GM19463 (cell line): ENCODE results near the gene PIRT.

Experiments
- ATAC-seq: cut with Tn5 transposase; IDR thresholded peaks from one replicate; pipeline ENCODE4 v1.9.1; 2021; ENCODE audit warnings: mild to moderate bottlenecking, moderate library complexity; ENCODE audit not compliant: unreplicated experiment

Gene PIRT

GRCh38 chr17:10821770-10822169 is 16.1 kb downstream of the PIRT start:
- ATAC-seq: no peak

- ATAC-seq: no peak
Measured at GRCh38 chr17:10821054-10821453, 16.8 kb downstream of the PIRT start.

DNA sequence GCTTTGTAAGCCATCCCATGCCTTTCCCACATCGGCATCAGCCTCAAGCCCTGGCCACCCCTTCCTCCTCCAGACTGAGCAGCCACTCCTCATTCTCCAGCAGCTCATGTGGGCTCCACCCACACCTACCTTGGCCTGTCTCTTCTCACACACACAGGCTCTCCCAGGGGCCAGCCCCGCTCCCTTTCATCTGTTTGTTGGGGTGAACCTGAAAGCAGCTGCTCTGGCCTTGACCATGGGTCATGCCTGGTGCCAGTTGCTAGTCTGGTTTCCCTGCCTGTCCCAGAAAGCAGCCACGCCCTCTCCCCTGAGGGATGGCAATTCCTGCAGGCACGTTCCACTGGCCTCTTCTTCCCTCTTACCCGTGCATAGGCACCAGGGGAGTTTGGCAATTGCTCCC is 22.6 kb downstream of the PIRT start:
- ATAC-seq: no peak

GRCh38 chr17:10814075-10814474 is 23.8 kb downstream of the PIRT start:
- no peak for ATAC-seq

GRCh38 chr17:10812674-10813073 is 25.2 kb downstream of the PIRT start:
- no peak for ATAC-seq

- ATAC-seq: no peak
Measured at GRCh38 chr17:10809605-10810004, 28.3 kb downstream of the PIRT start.

DNA sequence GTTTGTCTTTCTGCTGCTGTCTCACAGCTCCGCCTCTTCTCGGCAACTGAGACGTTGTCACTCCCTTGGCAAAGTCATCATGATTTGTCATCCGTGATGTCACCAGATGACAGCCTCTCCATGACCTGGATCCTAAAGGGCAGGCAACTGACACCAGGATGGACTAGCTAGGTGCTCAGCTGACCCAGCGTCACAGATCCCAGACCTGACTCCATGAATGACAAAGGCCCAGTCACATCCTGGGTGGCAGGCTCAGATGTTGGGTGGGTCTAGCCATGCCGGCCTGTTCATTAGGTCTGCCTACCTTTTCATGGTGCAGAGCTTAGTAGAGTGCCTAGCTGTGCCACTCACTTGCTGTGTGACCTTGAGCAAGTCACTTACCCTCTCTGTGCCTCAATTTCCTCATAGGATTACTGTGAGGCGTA is 30.2 kb downstream of the PIRT start:
- no peak for ATAC-seq

- no peak for ATAC-seq
Measured at GRCh38 chr17:10806545-10807262, 31.2 kb downstream of the PIRT start.

GRCh38 chr17:10805911-10806310 is 32.0 kb downstream of the PIRT start:
- no peak for ATAC-seq

GRCh38 chr17:10804546-10804945 is 33.3 kb downstream of the PIRT start:
- no peak for ATAC-seq

DNA sequence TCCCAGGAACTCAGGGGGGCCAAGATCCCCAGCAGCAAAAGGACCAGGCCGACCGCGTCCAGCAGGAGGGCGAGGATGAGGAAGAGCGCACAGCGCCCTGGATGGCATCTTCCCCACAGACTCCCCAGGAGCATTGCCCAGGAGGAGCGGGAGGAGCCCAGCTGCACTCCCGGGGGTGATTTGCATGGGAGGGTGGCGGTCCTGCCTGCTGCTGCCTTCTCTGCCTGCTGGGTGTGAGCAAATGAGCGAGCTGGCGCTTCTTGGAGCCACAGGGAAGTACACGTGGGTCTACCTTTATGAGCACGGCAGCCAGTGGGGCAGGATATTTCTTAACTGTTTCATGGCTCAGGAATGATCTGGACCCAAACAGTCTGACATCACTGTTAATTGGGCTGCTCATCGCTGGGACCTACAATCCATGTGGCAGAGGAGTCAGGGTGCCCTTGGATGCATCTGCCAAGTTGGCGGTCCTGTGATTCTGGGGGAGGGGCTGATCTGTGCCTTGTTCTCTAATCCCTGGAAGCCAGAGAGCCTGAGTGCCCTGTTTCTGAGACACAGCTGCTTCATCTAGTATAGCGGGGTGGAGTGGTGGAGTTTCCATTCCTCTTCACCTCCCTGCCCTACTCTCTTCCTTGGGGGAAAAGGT is 33.9 kb downstream of the PIRT start, which contains the start of gene TMEM238L:
TMEM238L (minus strand) TSS at position 270 of the 646 bp plus-strand sequence; CDS start at position 134, 136 bp downstream.
- no peak for ATAC-seq

DNA sequence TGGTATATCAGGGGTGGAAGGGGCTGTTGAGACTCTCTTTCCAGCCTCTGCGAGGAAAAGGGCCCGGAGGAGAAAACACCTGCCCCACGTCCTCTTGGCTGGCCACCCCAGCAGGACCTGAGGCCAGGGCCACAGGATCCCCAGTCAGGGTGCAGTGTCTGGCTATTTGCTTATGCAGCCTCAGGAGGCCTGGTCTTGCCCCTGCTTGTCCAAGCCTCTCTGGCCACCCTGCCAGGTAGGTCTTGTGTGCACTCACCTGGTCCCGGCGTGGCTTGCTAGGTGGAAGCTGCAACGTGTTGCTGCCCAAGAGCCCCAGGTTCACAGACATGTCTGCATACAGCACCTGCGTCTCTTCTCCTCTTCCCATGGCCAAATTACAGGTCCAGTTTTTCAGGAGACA is 34.5 kb downstream of the PIRT start:
- no peak for ATAC-seq

- ATAC-seq: no peak
Measured at GRCh38 chr17:10802496-10803284, 35.2 kb downstream of the PIRT start.

DNA sequence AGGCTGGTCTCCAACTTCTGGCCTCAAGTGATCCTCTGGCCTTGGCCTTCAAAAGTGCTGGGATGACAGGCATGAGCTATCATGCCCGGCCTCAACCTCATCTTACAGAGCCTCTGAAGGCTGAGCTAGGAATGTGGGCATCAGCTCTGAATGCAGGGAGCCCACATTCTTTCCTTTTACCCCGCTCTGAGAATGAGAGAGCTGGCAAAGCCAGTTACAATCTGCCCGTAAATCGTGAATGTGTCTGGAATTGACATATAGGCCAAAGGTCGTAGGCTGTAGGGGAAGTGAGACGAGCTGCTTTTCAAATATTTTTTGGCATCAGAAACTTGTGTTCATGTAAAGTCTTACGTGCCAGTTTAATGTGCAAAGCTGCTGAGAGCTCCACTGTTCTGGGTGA is 38.5 kb downstream of the PIRT start:
- no peak for ATAC-seq

DNA sequence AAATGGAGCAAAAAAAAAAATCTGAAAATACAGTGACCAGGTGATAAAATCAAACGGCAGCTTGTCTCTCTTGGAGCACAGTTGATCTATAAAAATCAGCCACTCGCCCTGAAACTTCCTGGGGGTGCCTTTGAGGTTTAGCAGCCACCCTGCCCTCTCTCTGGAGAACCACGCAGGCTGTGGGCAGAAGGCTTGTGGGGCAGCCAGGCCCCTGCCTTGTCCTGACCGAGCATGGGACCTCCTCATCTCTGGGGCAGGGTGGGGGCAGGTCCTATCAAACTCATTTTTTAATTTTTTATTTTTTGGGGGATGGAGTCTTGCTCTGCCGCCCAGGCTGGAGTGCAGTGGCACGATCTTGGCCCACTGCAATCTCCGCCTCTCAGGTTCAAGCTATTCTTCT is 39.0 kb downstream of the PIRT start:
- ATAC-seq: no peak

- ATAC-seq: no peak
Measured at GRCh38 chr17:10798332-10798749, 39.5 kb downstream of the PIRT start.

GRCh38 chr17:10797476-10798328 is 40.2 kb downstream of the PIRT start:
- no peak for ATAC-seq

DNA sequence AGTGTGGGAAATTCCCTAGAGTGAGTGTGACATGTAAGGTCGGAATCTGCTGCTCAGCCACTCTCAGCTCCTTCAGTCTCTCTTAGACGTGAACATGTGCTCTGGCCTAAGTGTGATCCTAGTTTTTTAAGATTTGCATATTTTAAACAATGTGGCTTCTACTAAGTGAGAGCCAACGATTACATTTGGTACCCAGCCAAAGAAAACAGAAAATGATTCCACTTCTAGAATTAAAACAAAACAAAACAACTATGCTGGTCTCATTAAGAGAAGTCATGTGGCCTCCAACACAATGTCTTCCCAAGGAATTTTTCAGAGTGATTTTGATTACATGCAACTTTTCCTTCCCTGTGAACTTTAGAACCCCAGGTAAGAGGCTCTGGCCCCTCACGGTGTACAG is 44.1 kb downstream of the PIRT start:
- no peak for ATAC-seq

DNA sequence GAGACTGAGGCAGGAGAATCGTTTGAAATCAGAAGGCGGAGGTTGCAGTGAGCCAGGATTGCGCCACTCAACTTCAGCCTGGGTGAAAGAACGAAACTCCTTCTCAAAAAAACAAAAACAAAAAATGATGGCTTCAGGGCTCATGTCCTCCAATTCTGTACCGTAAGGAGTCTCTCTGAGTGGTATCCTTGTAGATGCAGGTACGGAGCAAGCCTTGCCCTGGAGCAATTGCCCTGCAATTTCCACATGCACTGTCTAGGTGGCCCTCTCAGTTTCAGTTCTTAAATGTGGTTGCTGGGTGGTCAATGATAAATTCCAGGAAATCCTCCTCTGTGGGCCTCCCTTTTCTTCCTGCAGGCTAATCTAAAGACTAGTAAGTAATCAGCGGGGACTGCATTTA is 44.6 kb downstream of the PIRT start:
- no peak for ATAC-seq

GRCh38 chr17:10792151-10792550 is 45.7 kb downstream of the PIRT start:
- ATAC-seq: no peak
